WTC11 (cell line): ENCODE measurements around the gene SEMA3C. TPM values are rescaled to one million over a fixed set of nuclear protein-coding genes. Genes with fewer than 3 reads are reported as not detected.

Source experiments
- ATAC-seq: fragments of 200-7000 bp; cut with Tn5 transposase; 2 replicates; pipeline ENCODE4 v1.10.0; 2021; ENCODE audit warnings: mild to moderate bottlenecking, moderate library complexity
- CTCF ChIA-PET: fragments of 300-600 bp; sonication (Branson Sonifier 250); formaldehyde crosslinking; loops from one replicate; lab custom pipeline; 2021; ENCODE audit warnings: antibody characterized with exemption; lab: Charles Lee
- POLR2A ChIA-PET: fragments of 350-600 bp; sonication (Branson Sonifier 250); formaldehyde crosslinking; loops from one replicate; lab custom pipeline; 2021; ENCODE audit warnings: antibody characterized with exemption; lab: Charles Lee
- DNase-seq: peaks from one replicate; pipeline ENCODE4 v3.0.0; 2021; ENCODE audit warnings: low spot score
- H3K27ac Mint-ChIP-seq: 2 replicates; pipeline ENCODE4 v1.8.0; 2021; ENCODE audit warnings: mixed read lengths
- H3K27me3 Mint-ChIP-seq: 2 replicates; pipeline ENCODE4 v1.8.0; 2021; ENCODE audit warnings: low read depth, mild to moderate bottlenecking, moderate library complexity, mixed read lengths
- H3K36me3 Mint-ChIP-seq: 2 replicates; pipeline ENCODE4 v1.8.0; 2021; ENCODE audit warnings: mixed read lengths
- H3K4me1 Mint-ChIP-seq: 2 replicates; pipeline ENCODE4 v1.8.0; 2022; ENCODE audit warnings: mixed read lengths
- H3K4me3 Mint-ChIP-seq: 2 replicates; pipeline ENCODE4 v1.8.0; 2021; ENCODE audit warnings: mild to moderate bottlenecking, moderate library complexity, mixed read lengths
- H3K9me3 Mint-ChIP-seq: 2 replicates; pipeline ENCODE4 v1.8.0; 2021; ENCODE audit warnings: mixed read lengths
- AR ChIP-seq: fragments of 250-450 bp; sonication (Bioruptor Pico); IDR thresholded peaks from 2 replicates; pipeline ENCODE4 v1.9.0; 2021; ENCODE audit warnings: mild to moderate bottlenecking
- ATF3 ChIP-seq: sonication (generic); formaldehyde crosslinking; conservative IDR thresholded peaks from 2 replicates; pipeline ENCODE4 v1.8.1; 2022; ENCODE audit warnings: mild to moderate bottlenecking, missing genetic modification reagents
- ATF6 ChIP-seq: sonication (generic); formaldehyde crosslinking; IDR thresholded peaks from 2 replicates; pipeline ENCODE4 v1.8.1; 2023; ENCODE audit warnings: mild to moderate bottlenecking, missing genetic modification reagents
- CREB1 ChIP-seq: sonication (generic); formaldehyde crosslinking; IDR thresholded peaks from 2 replicates; pipeline ENCODE4 v1.8.0; 2023; ENCODE audit warnings: mild to moderate bottlenecking, missing genetic modification reagents
- CREM ChIP-seq: sonication (generic); formaldehyde crosslinking; IDR thresholded peaks from 2 replicates; pipeline ENCODE4 v1.8.1; 2022; ENCODE audit warnings: mild to moderate bottlenecking, missing genetic modification reagents, moderate library complexity
- E2F5 ChIP-seq: sonication (generic); formaldehyde crosslinking; IDR thresholded peaks from 2 replicates; pipeline ENCODE4 v1.8.1; 2022; ENCODE audit warnings: mild to moderate bottlenecking, moderate library complexity, missing genetic modification reagents
- ERG ChIP-seq: fragments of 250-450 bp; sonication (Bioruptor Pico); IDR thresholded peaks from 2 replicates; pipeline ENCODE4 v1.8.0; 2021; ENCODE audit warnings: mild to moderate bottlenecking
- ETV6 ChIP-seq: sonication (generic); formaldehyde crosslinking; IDR thresholded peaks from 2 replicates; pipeline ENCODE4 v1.8.1; 2022; ENCODE audit warnings: mild to moderate bottlenecking, missing genetic modification reagents
- FOXP1 ChIP-seq: sonication (generic); formaldehyde crosslinking; IDR thresholded peaks from 2 replicates; pipeline ENCODE4 v1.8.0; 2022; ENCODE audit warnings: missing genetic modification reagents, mild to moderate bottlenecking, moderate library complexity, borderline replicate concordance
- OVOL2 ChIP-seq: fragments of 250-450 bp; sonication (Bioruptor Pico); IDR thresholded peaks from 2 replicates; pipeline ENCODE4 v1.9.0; 2021; ENCODE audit warnings: mild to moderate bottlenecking, borderline replicate concordance
- RELA ChIP-seq: sonication (generic); formaldehyde crosslinking; IDR thresholded peaks from 2 replicates; pipeline ENCODE4 v1.8.1; 2022; ENCODE audit warnings: missing genetic modification reagents, mild to moderate bottlenecking, borderline replicate concordance
- RORB ChIP-seq: fragments of 250-450 bp; sonication (Bioruptor Pico); IDR thresholded peaks from 2 replicates; pipeline ENCODE4 v1.9.0; 2021; ENCODE audit warnings: mild to moderate bottlenecking
- USF1 ChIP-seq: sonication (generic); formaldehyde crosslinking; IDR thresholded peaks from 2 replicates; pipeline ENCODE4 v1.8.0; 2022; ENCODE audit warnings: mild to moderate bottlenecking, missing genetic modification reagents
- USF2 ChIP-seq: sonication (generic); formaldehyde crosslinking; IDR thresholded peaks from 2 replicates; pipeline ENCODE4 v1.8.1; 2023; ENCODE audit warnings: mild to moderate bottlenecking, missing genetic modification reagents, moderate library complexity
- ZBTB21 ChIP-seq: sonication (generic); formaldehyde crosslinking; IDR thresholded peaks from 2 replicates; pipeline ENCODE4 v1.8.1; 2023; ENCODE audit warnings: mild to moderate bottlenecking, missing genetic modification reagents, borderline replicate concordance
- ZNF121 ChIP-seq: sonication (generic); formaldehyde crosslinking; IDR thresholded peaks from 2 replicates; pipeline ENCODE4 v1.8.0; 2023; ENCODE audit warnings: missing genetic modification reagents
- ZNF232 ChIP-seq: sonication (generic); formaldehyde crosslinking; IDR thresholded peaks from 2 replicates; pipeline ENCODE4 v1.8.0; 2022; ENCODE audit warnings: mild to moderate bottlenecking, missing genetic modification reagents
- ZNF416 ChIP-seq: fragments of 250-450 bp; sonication (Bioruptor Pico); IDR thresholded peaks from 2 replicates; pipeline ENCODE4 v1.9.0; 2021; ENCODE audit warnings: mild to moderate bottlenecking, inconsistent platforms
- ZNF423 ChIP-seq: fragments of 250-450 bp; sonication (Bioruptor Pico); IDR thresholded peaks from 2 replicates; pipeline ENCODE4 v2.1.2; 2022; ENCODE audit warnings: mild to moderate bottlenecking, moderate library complexity
- total RNA-seq: library from RNA; stranded (reverse); gene quantifications from 3 replicates; pipeline ENCODE4 v1.2.3, GENCODE V29; 2021
- TF ChIP-seq, protein P1 (sequence below): sonication (generic); formaldehyde crosslinking; IDR thresholded peaks from 2 replicates; pipeline ENCODE4 v1.8.1; 2022; ENCODE audit warnings: low read depth, mild to moderate bottlenecking, moderate library complexity, missing genetic modification reagents, borderline replicate concordance
- TF ChIP-seq, protein P2 (sequence below): sonication (generic); formaldehyde crosslinking; IDR thresholded peaks from 2 replicates; pipeline ENCODE4 v1.8.0; 2022; ENCODE audit warnings: mild to moderate bottlenecking, missing genetic modification reagents
- TF ChIP-seq, protein P3 (sequence below): sonication (generic); formaldehyde crosslinking; IDR thresholded peaks from 2 replicates; pipeline ENCODE4 v1.8.1; 2023; ENCODE audit warnings: mild to moderate bottlenecking, moderate library complexity, missing genetic modification reagents

SEMA3C gene
- total RNA-seq, 1 experiment from 2014 or later, result 2.1 TPM

- no peaks in the 10 kb centered on the region for H3K36me3 Mint-ChIP-seq
These were observed 43.2 kb downstream of the SEMA3C start for GRCh38 chr7:80875537-80876120.

GRCh38 chr7:80873140-80873539 is 45.7 kb downstream of the SEMA3C start:
- H3K4me3 Mint-ChIP-seq, result no peak overlapping the region
- H3K27me3 Mint-ChIP-seq, result no peaks in the 10 kb centered on the region
- POLR2A ChIA-PET, result interaction anchor here (0.7 kb wide), 1 partner anchor 68 kb away, joined by 3 read pairs; no protein-coding TSS in a partner anchor
- H3K36me3 Mint-ChIP-seq, result no peaks in the 10 kb centered on the region
- H3K27ac Mint-ChIP-seq, result no peak overlapping the region
- peaks cover 20% of the 10 kb centered on the region for H3K4me1 Mint-ChIP-seq
- DNase-seq (no peak), ATAC-seq (no peak)
- no peak for TF ChIP-seq E2F5 (CRISPR knock-in tag)
- no peak for TF ChIP-seq CREM
- TF ChIP-seq CREB1 (CRISPR knock-in tag), result no peak
- no peak for TF ChIP-seq ZNF423
- TF ChIP-seq RORB (CRISPR knock-in tag), result no peak
- TF ChIP-seq ATF6 (CRISPR knock-in tag), result no peak
- TF ChIP-seq USF1 (CRISPR knock-in tag), result no peak
- TF ChIP-seq, protein P1, sequence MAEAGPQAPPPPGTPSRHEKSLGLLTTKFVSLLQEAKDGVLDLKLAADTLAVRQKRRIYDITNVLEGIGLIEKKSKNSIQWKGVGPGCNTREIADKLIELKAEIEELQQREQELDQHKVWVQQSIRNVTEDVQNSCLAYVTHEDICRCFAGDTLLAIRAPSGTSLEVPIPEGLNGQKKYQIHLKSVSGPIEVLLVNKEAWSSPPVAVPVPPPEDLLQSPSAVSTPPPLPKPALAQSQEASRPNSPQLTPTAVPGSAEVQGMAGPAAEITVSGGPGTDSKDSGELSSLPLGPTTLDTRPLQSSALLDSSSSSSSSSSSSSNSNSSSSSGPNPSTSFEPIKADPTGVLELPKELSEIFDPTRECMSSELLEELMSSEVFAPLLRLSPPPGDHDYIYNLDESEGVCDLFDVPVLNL, result no peak
- TF ChIP-seq, protein P2, sequence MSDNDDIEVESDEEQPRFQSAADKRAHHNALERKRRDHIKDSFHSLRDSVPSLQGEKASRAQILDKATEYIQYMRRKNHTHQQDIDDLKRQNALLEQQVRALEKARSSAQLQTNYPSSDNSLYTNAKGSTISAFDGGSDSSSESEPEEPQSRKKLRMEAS (CRISPR knock-in tag), result no peak
- no peak for TF ChIP-seq FOXP1 (CRISPR knock-in tag)
- no peak for TF ChIP-seq USF2 (CRISPR knock-in tag)
- no peak for TF ChIP-seq ZNF121 (CRISPR knock-in tag)
- TF ChIP-seq ATF3 (CRISPR knock-in tag), result no peak
- no peak for TF ChIP-seq AR (CRISPR knock-in tag)
- no peak for TF ChIP-seq ZNF416 (CRISPR knock-in tag)
- no peaks in the 10 kb centered on the region for H3K9me3 Mint-ChIP-seq
- CTCF ChIA-PET, result no interaction called here

More at GRCh38 chr7:80875537-80876120, 43.2 kb downstream of the SEMA3C start:
- no peak overlapping the region for H3K4me3 Mint-ChIP-seq
- POLR2A ChIA-PET, result no interaction called here
- TF ChIP-seq ZBTB21 (no peak), ETV6 (no peak), ZNF232 (CRISPR knock-in tag) (no peak), ERG (CRISPR knock-in tag) (no peak), RELA (CRISPR knock-in tag) (no peak), CREB1 (CRISPR knock-in tag) (no peak), OVOL2 (CRISPR knock-in tag) (no peak)
- TF ChIP-seq, protein P3, sequence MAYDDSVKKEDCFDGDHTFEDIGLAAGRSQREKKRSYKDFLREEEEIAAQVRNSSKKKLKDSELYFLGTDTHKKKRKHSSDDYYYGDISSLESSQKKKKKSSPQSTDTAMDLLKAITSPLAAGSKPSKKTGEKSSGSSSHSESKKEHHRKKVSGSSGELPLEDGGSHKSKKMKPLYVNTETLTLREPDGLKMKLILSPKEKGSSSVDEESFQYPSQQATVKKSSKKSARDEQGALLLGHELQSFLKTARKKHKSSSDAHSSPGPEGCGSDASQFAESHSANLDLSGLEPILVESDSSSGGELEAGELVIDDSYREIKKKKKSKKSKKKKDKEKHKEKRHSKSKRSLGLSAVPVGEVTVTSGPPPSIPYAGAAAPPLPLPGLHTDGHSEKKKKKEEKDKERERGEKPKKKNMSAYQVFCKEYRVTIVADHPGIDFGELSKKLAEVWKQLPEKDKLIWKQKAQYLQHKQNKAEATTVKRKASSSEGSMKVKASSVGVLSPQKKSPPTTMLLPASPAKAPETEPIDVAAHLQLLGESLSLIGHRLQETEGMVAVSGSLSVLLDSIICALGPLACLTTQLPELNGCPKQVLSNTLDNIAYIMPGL (CRISPR knock-in tag), result no peak
- no peaks in the 10 kb centered on the region for H3K27me3 Mint-ChIP-seq
- ATAC-seq, result no peak
- CTCF ChIA-PET, result no interaction called here
- peaks cover 9% of the 10 kb centered on the region for H3K4me1 Mint-ChIP-seq
- no peak for DNase-seq
- no peaks in the 10 kb centered on the region for H3K9me3 Mint-ChIP-seq
- no peak overlapping the region for H3K27ac Mint-ChIP-seq
